K562 (cell line): Measurements from ENCODE around the gene CEP290. TPM values are rescaled to one million over a fixed set of nuclear protein-coding genes. Genes with fewer than 3 reads are reported as not detected.

Source experiments
- HCFC1 ChIP-seq: IDR thresholded peaks from 2 replicates; pipeline ENCODE4 v1.6.1; 2012; ENCODE audit warnings: low read depth, low read length, improper control_type of control experiment
- MAFG ChIP-seq: fragments of 450-650 bp; conservative IDR thresholded peaks from 2 replicates; pipeline ENCODE4 v1.6.1; 2016; ENCODE audit warnings: missing genetic modification characterization, missing compliant biosample characterization
- SMARCA5 ChIP-seq: fragments of 450-650 bp; IDR thresholded peaks from 2 replicates; pipeline ENCODE4 v1.6.1; 2016
- STAG1 ChIP-seq: sonication (generic); formaldehyde crosslinking; IDR thresholded peaks from 2 replicates; pipeline ENCODE4 v1.5.0; 2020; ENCODE audit warnings: missing genetic modification reagents, borderline replicate concordance
- ZNF431 ChIP-seq: sonication (generic); formaldehyde crosslinking; IDR thresholded peaks from 2 replicates; pipeline ENCODE4 v1.8.0; 2022; ENCODE audit warnings: mild to moderate bottlenecking, missing genetic modification reagents
- polyA plus RNA-seq, 8 experiments: library from polyadenylated mRNA; depleted of rRNA in 4 of 8; stranded (reverse) in 5 of 8; unstranded in 3 of 8; fragments of >200 nt; fragmentation: Nextera tagmentation in 2 of 8; fragmentation: Illumina TruSeq in 1 of 8; extraction: Ambion mirVana in 2 of 8; extraction: Trizol in 1 of 8; gene quantifications; 2 replicates each; pipeline versions ENCODE4 v1.2.1 to v1.2.3, GENCODE V29; 2011 to 2014; ENCODE audit warnings: inconsistent platforms in 1 of 8, missing spikeins in 1 of 8
- total RNA-seq, 7 experiments: library from RNA; depleted of rRNA in 6 of 7; stranded (reverse); fragments of >200 nt in 6 of 7; fragmentation: Illumina TruSeq in 2 of 7; extraction: Trizol in 2 of 7; gene quantifications; 2 replicates each; pipeline versions ENCODE4 v1.2.1 to v1.2.3, GENCODE V29; 2011 to 2021; ENCODE audit warnings: low replicate concordance in 1 of 7
- TF ChIP-seq, protein P1 (sequence below), 2 experiments: fragments of 450-650 bp in 1 of 2; sonication (generic) in 1 of 2; formaldehyde crosslinking in 1 of 2; IDR thresholded peaks; 2 replicates each; pipeline versions ENCODE4 v1.7.1 to v1.9.0; 2016 to 2022; ENCODE audit warnings: inconsistent platforms in 1 of 2, mild to moderate bottlenecking in 1 of 2, missing genetic modification reagents in 1 of 2
- TF ChIP-seq, protein P2 (sequence below): sonication (generic); formaldehyde crosslinking; IDR thresholded peaks from 2 replicates; pipeline ENCODE4 v1.8.1; 2023; ENCODE audit warnings: mild to moderate bottlenecking, missing genetic modification reagents
- TF ChIP-seq, protein P3 (sequence below): fragments of 250-450 bp; sonication (Bioruptor Pico); IDR thresholded peaks from 2 replicates; pipeline ENCODE4 v1.4.0; 2020; ENCODE audit warnings: mild to moderate bottlenecking, moderate library complexity

CEP290 gene
- total and polyA plus RNA-seq, 9 of the 15 experiments (the other 6 are each of a cell fraction or from before 2014, with no cell fraction given), result 7.2 to 19.4 (median 18.1) TPM

DNA sequence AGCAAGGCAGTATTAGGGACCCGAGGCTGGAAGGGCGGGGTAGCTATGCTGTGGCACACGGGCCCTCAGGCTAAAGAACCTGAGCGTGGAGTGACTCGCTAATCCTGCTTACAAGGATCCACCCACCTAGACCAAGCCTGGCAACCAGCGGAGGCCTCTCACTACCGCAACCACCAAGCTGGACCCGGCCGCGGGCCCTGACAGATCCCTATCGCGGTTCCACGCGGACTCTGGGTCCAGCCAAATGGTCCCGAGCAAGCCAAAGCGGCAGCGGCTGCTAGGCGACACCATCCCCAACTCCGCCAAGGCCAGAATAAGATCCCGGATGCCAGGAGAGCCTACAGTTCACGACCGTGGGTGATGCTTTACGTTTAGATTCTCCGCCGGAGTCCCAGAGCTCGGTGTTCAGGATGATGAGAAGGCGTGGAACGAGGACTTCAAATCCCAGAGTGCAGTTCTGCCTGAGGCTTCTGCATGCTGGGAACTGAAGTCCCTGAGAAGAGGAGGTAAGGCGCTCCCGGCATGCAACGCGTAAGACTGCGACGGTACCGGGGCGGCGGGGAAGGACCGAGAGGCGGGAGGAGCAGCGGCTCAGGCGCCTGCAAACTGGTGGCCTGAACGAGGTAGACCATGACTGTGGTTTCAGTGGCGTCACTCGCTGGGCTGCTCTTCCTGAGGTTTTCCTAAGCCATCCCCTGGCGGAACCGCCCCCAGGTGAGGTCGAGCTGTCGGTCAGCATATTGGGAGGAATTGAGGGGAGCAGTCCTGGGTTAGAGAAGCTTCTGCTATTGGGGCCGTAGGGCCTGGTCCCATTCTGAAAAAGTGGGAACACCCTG lies at the start of gene CEP290, which contains the start of gene TMTC3 (continued):
- TF ChIP-seq, protein P1, sequence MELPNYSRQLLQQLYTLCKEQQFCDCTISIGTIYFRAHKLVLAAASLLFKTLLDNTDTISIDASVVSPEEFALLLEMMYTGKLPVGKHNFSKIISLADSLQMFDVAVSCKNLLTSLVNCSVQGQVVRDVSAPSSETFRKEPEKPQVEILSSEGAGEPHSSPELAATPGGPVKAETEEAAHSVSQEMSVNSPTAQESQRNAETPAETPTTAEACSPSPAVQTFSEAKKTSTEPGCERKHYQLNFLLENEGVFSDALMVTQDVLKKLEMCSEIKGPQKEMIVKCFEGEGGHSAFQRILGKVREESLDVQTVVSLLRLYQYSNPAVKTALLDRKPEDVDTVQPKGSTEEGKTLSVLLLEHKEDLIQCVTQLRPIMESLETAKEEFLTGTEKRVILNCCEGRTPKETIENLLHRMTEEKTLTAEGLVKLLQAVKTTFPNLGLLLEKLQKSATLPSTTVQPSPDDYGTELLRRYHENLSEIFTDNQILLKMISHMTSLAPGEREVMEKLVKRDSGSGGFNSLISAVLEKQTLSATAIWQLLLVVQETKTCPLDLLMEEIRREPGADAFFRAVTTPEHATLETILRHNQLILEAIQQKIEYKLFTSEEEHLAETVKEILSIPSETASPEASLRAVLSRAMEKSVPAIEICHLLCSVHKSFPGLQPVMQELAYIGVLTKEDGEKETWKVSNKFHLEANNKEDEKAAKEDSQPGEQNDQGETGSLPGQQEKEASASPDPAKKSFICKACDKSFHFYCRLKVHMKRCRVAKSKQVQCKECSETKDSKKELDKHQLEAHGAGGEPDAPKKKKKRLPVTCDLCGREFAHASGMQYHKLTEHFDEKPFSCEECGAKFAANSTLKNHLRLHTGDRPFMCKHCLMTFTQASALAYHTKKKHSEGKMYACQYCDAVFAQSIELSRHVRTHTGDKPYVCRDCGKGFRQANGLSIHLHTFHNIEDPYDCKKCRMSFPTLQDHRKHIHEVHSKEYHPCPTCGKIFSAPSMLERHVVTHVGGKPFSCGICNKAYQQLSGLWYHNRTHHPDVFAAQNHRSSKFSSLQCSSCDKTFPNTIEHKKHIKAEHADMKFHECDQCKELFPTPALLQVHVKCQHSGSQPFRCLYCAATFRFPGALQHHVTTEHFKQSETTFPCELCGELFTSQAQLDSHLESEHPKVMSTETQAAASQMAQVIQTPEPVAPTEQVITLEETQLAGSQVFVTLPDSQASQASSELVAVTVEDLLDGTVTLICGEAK (IDR thresholded peaks at IDR 0.05), result peak; percentile 59
- TF ChIP-seq, protein P1 (CRISPR knock-in tag; IDR thresholded peaks at IDR 0.05), result no peak
- TF ChIP-seq, protein P2, sequence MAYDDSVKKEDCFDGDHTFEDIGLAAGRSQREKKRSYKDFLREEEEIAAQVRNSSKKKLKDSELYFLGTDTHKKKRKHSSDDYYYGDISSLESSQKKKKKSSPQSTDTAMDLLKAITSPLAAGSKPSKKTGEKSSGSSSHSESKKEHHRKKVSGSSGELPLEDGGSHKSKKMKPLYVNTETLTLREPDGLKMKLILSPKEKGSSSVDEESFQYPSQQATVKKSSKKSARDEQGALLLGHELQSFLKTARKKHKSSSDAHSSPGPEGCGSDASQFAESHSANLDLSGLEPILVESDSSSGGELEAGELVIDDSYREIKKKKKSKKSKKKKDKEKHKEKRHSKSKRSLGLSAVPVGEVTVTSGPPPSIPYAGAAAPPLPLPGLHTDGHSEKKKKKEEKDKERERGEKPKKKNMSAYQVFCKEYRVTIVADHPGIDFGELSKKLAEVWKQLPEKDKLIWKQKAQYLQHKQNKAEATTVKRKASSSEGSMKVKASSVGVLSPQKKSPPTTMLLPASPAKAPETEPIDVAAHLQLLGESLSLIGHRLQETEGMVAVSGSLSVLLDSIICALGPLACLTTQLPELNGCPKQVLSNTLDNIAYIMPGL (CRISPR knock-in tag), result no peak
- TF ChIP-seq MAFG (no peak), SMARCA5 (no peak), STAG1 (CRISPR knock-in tag) (no peak), ZNF431 (CRISPR knock-in tag) (no peak), HCFC1 (peak; percentile 100)
- TF ChIP-seq, protein P3, sequence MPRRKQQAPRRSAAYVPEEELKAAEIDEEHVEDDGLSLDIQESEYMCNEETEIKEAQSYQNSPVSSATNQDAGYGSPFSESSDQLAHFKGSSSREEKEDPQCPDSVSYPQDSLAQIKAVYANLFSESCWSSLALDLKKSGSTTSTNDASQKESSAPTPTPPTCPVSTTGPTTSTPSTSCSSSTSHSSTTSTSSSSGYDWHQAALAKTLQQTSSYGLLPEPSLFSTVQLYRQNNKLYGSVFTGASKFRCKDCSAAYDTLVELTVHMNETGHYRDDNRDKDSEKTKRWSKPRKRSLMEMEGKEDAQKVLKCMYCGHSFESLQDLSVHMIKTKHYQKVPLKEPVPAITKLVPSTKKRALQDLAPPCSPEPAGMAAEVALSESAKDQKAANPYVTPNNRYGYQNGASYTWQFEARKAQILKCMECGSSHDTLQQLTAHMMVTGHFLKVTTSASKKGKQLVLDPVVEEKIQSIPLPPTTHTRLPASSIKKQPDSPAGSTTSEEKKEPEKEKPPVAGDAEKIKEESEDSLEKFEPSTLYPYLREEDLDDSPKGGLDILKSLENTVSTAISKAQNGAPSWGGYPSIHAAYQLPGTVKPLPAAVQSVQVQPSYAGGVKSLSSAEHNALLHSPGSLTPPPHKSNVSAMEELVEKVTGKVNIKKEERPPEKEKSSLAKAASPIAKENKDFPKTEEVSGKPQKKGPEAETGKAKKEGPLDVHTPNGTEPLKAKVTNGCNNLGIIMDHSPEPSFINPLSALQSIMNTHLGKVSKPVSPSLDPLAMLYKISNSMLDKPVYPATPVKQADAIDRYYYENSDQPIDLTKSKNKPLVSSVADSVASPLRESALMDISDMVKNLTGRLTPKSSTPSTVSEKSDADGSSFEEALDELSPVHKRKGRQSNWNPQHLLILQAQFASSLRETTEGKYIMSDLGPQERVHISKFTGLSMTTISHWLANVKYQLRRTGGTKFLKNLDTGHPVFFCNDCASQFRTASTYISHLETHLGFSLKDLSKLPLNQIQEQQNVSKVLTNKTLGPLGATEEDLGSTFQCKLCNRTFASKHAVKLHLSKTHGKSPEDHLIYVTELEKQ (CRISPR knock-in tag), result no peak
